ENCODE data around the gene PERM1. TPM values are rescaled to one million over a fixed set of nuclear protein-coding genes. Genes with fewer than 3 reads are reported as not detected.

The PERM1 gene
- total and polyA plus RNA-seq, 2 of the 8 experiments (the other 6 are each of a cell fraction or from before 2014, with no cell fraction given): not detected

- Histone ChIP-seq H3K9ac (replicated peaks in 1 of 4; ENCODE audit: extremely low read depth in 1 of 4, low read depth in 3 of 4, low read length in 3 of 4) (peak overlapping the region in 1 of 4 experiments; percentile 6; a peak in 2 of 7 replicates), H3K4me1 (replicated peaks in 1 of 4; ENCODE audit: control insufficient read depth in 3 of 4, insufficient read depth in 4 of 4, low read length in 3 of 4) (peaks cover 2 to 57% (median 38%) of the 10 kb centered on the region in 4 experiments)
- TF ChIP-seq EZH2 (IDR thresholded peaks at IDR 0.05; ENCODE audit: low read depth, low read length, severe bottlenecking) (no peak), TCF12 (IDR thresholded peaks at IDR 0.05; ENCODE audit: low read depth, low read length) (peak; percentile 86; the same call in 1 of the 2 replicates), RFX5 (IDR thresholded peaks at IDR 0.05; ENCODE audit: borderline replicate concordance, low read depth, low read length) (no peak), SUZ12 (IDR thresholded peaks at IDR 0.05; ENCODE audit: low read length) (no peak), GABPA (IDR thresholded peaks at IDR 0.05; ENCODE audit: borderline replicate concordance, insufficient read depth, low read length) (0 out of 2 replicates have a peak, but pooled peaks have one; percentile 11), TBP (IDR thresholded peaks at IDR 0.05; ENCODE audit: low read depth, low read length) (no peak), BACH1 (IDR thresholded peaks at IDR 0.05; ENCODE audit: low read length) (no peak), POLR2AphosphoS5 (IDR thresholded peaks at IDR 0.05; ENCODE audit: low read depth, low read length) (peak; percentile 60; the same call in 1 of the 2 replicates)
- TF ChIP-seq, protein P1, sequence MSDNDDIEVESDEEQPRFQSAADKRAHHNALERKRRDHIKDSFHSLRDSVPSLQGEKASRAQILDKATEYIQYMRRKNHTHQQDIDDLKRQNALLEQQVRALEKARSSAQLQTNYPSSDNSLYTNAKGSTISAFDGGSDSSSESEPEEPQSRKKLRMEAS (IDR thresholded peaks at IDR 0.05): peak; percentile 39; the same call in 1 of the 2 replicates
These were observed 43.1 kb upstream of the PERM1 start for GRCh38 chr1:1024771-1025699.

More at GRCh38 chr1:1024771-1025699, 43.1 kb upstream of the PERM1 start:
- Histone ChIP-seq H2BK20ac (ENCODE audit: low read length) (peak overlapping the region; percentile 61; the same call in 1 of the 2 replicates), H4K20me1 (replicated peaks in 1 of 2; ENCODE audit: control insufficient read depth in 1 of 2, insufficient read depth in 2 of 2, low read length in 2 of 2) (peaks cover 6 to 19% of the 10 kb centered on the region in 2 experiments), H2AFZ (ENCODE audit: low read length) (no peak overlapping the region), H3K56ac (replicated peaks; ENCODE audit: insufficient read length, low read depth, low read length) (peak overlapping the region; percentile 16), H2BK15ac (ENCODE audit: low read length) (no peak overlapping the region; the same call in 1 of the 2 replicates), H3K23ac (ENCODE audit: insufficient read length) (no peak overlapping the region), H3K4ac (replicated peaks; ENCODE audit: insufficient read length, low read depth, low read length) (peak overlapping the region; percentile 78), H3K9me3 (ENCODE audit: insufficient read depth in 2 of 2, low read depth in 1 of 2, low read length in 1 of 2) (no peaks in the 10 kb centered on the region), H2BK12ac (ENCODE audit: low read depth, low read length) (peak overlapping the region; percentile 99; the same call in 1 of the 2 replicates), H3K4me3 (ENCODE audit: extremely low read depth in 1 of 4, insufficient read depth in 2 of 4, low read depth in 3 of 4, low read length in 4 of 4) (peak overlapping the region in 1 of 4 experiments; percentile 36; a peak in 2 of 8 replicates), H3K79me2 (ENCODE audit: control insufficient read depth in 1 of 2, insufficient read depth in 2 of 2, low read length in 2 of 2) (peaks cover 0 to 13% of the 10 kb centered on the region in 2 experiments; a peak in 1 of 4 replicates), H4K91ac (replicated peaks; ENCODE audit: insufficient read length, low read length) (peak overlapping the region; percentile 80), H4K5ac (ENCODE audit: insufficient read length, low read depth, low read length) (peak overlapping the region; percentile 85), H4K8ac (ENCODE audit: extremely low read depth, insufficient read depth, low read length) (peak overlapping the region; percentile 92), H3K79me1 (ENCODE audit: low read depth, low read length) (peaks cover 16% of the 10 kb centered on the region), H2BK5ac (ENCODE audit: low read depth, low read length) (peak overlapping the region; percentile 96; the same call in 1 of the 2 replicates), H3K4me2 (ENCODE audit: insufficient read depth in 1 of 2, low read depth in 2 of 2, low read length in 2 of 2) (peak overlapping the region; percentile 13 to 44; a peak in 3 of 4 replicates), H2BK120ac (replicated peaks; ENCODE audit: low read depth, low read length) (peak overlapping the region; percentile 94), H2AK5ac (ENCODE audit: low read depth, low read length) (0 out of 2 replicates have a peak overlapping the region, but pooled peaks have one; percentile 90), H3K27ac (ENCODE audit: low read depth, low read length) (peak overlapping the region; percentile 61; the same call in 1 of the 2 replicates), H3K23me2 (ENCODE audit: low read depth, low read length) (peaks cover 7% of the 10 kb centered on the region; the same call in 1 of the 2 replicates), H3K14ac (ENCODE audit: insufficient read length) (no peak overlapping the region), H3K18ac (ENCODE audit: extremely low read depth, low read length) (peak overlapping the region; percentile 98), H3K36me3 (ENCODE audit: control insufficient read depth in 2 of 4, insufficient read depth in 4 of 4, low read length in 3 of 4) (peaks cover 0 to 24% (median 5%) of the 10 kb centered on the region in 4 experiments; a peak in 4 of 8 replicates), H3K27me3 (replicated peaks in 1 of 4; ENCODE audit: control insufficient read depth in 3 of 4, extremely low read depth in 1 of 4, insufficient read depth in 3 of 4, low read length in 3 of 4) (no peaks in the 10 kb centered on the region)
- ChIA-PET CTCF (ENCODE audit: partially characterized antibody) (interaction anchor here (0.7 to 4.2 kb wide), 7 partner anchors 8 to 184 kb away, joined by 3 to 20 read pairs (median 7); partner anchors contain the start of gene ISG15), POLR2A (ENCODE audit: partially characterized antibody) (interaction anchor here (0.7 to 14.9 kb wide), 16 partner anchors 9 to 206 kb away, joined by 3 to 245 read pairs (median 5); partner anchors contain the start of genes HES4, ISG15, NOC2L and SDF4)
- WGBS, 2 experiments (ENCODE audit: extremely low coverage in 1 of 2, insufficient coverage in 1 of 2, insufficient read length in 1 of 2, insufficient replicate concordance in 2 of 2, low coverage in 1 of 2, low lambda C conversion rate in 2 of 2, missing lambda C conversion rate in 1 of 2): 51% methylated on average over 17 of the region's 31 CpGs; no CpG with 5 or more reads in 1 of the 2 experiments
- no peak for DNase-seq (ENCODE audit: low read depth in 1 of 2, low spot score in 2 of 2)
- FAIRE-seq: no peak
